HG03097 (cell line): ENCODE measurements around the gene HSPBAP1.

Experiments used
- ATAC-seq: cut with Tn5 transposase; IDR thresholded peaks from one replicate; pipeline ENCODE4 v1.9.1; 2021; ENCODE audit not compliant: unreplicated experiment, low FRiP score

The HSPBAP1 gene

GRCh38 chr3:122691195-122691594 is 102.4 kb downstream of the HSPBAP1 start:
- peak; percentile 57 for ATAC-seq

- ATAC-seq = no peak
These were observed 103.5 kb downstream of the HSPBAP1 start for GRCh38 chr3:122690096-122690495.
